Upper lobe of left lung (tissue), 4 donors: ENCODE measurements around the gene UBXN10.

Experiments
- EP300 ChIP-seq, 4 donors: sonication (generic); formaldehyde crosslinking; IDR thresholded peaks; one replicate each; pipeline ENCODE4 v1.5.1; 2017; ENCODE audit warnings: antibody characterized with exemption in 4 of 4, control low read depth in 2 of 4
- POLR2AphosphoS5 ChIP-seq, 2 donors: sonication (generic); formaldehyde crosslinking; IDR thresholded peaks; one replicate each; pipeline ENCODE4 v1.5.1; 2017; ENCODE audit warnings: antibody characterized with exemption in 2 of 2

DNA sequence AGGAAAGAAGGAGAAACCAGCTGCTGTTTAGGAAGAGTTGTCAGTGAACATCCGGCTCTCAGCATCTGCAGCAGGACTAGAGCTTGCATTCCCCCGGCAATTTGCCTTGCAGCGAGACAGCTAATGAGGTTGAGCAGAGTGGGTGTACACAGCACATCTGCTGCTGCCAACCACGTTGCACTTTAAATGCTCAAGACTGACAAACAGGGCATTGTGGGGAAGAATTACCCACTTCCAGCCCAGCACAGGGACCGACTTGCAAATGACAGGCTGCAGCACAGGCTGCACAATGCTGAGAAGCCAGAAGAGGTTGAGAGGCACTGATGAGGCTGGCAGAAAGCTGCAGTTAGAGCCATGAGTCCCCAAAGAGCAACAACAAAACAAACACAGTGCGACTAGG, 48.0 kb downstream of the UBXN10 start:
- TF ChIP-seq EP300 (IDR thresholded peaks at IDR 0.05) (no peak), POLR2AphosphoS5 (IDR thresholded peaks at IDR 0.05) (no peak)
